Endothelial cell (in vitro differentiated cells): Measurements from ENCODE around the gene OR6S1. TPM values are rescaled to one million over a fixed set of nuclear protein-coding genes. Genes with fewer than 3 reads are reported as not detected.

Experiments
- DNase-seq: peaks from one replicate; pipeline ENCODE4 v3.0.0; 2021; ENCODE audit warnings: low spot score
- H3K27ac Mint-ChIP-seq: one replicate; pipeline ENCODE4 v1.8.0; 2021; ENCODE audit warnings: mixed read lengths, inconsistent platforms; ENCODE audit not compliant: unreplicated experiment
- H3K27me3 Mint-ChIP-seq: one replicate; pipeline ENCODE4 v1.8.0; 2021; ENCODE audit warnings: mild to moderate bottlenecking, moderate library complexity, mixed read lengths, inconsistent platforms; ENCODE audit not compliant: unreplicated experiment
- H3K36me3 Mint-ChIP-seq: one replicate; pipeline ENCODE4 v1.8.0; 2021; ENCODE audit warnings: mild to moderate bottlenecking, low read depth, mixed read lengths, inconsistent platforms; ENCODE audit not compliant: unreplicated experiment
- H3K4me1 Mint-ChIP-seq: one replicate; pipeline ENCODE4 v1.8.0; 2021; ENCODE audit warnings: mild to moderate bottlenecking, mixed read lengths, inconsistent platforms; ENCODE audit not compliant: unreplicated experiment
- H3K4me3 Mint-ChIP-seq: one replicate; pipeline ENCODE4 v1.8.0; 2021; ENCODE audit warnings: mild to moderate bottlenecking, mixed read lengths, inconsistent platforms; ENCODE audit not compliant: unreplicated experiment
- H3K9me3 Mint-ChIP-seq: one replicate; pipeline ENCODE4 v1.8.0; 2021; ENCODE audit warnings: mixed read lengths, inconsistent platforms; ENCODE audit not compliant: unreplicated experiment
- CTCF ChIP-seq: fragments of 200-600 bp; sonication (generic); IDR thresholded peaks from one replicate; pipeline ENCODE4 v1.5.0; 2021; ENCODE audit warnings: antibody characterized with exemption; ENCODE audit not compliant: unreplicated experiment
- total RNA-seq: library from RNA; stranded (reverse); fragmentation: NEBNext Ultra II Directional; extraction: Animal tissue kit (Norgen Biotek cat#: 25700); gene quantifications from one replicate; pipeline ENCODE4 v1.2.1, GENCODE V29; 2021; ENCODE audit not compliant: unreplicated experiment

OR6S1 gene
- total RNA-seq, 1 donor from 2014 or later, result not detected

- no peak overlapping the region for H3K27ac Mint-ChIP-seq
- peaks cover 12% of the 10 kb centered on the region for H3K4me1 Mint-ChIP-seq
- no peaks in the 10 kb centered on the region for H3K9me3 Mint-ChIP-seq
- H3K4me3 Mint-ChIP-seq, result no peak overlapping the region
- H3K36me3 Mint-ChIP-seq, result peaks cover 6% of the 10 kb centered on the region
- no peak for DNase-seq
- peaks cover 18% of the 10 kb centered on the region for H3K27me3 Mint-ChIP-seq
- no peak for TF ChIP-seq CTCF
Observed at GRCh38 chr14:20679907-20680306, 38.4 kb upstream of the OR6S1 start.

- no peak for TF ChIP-seq CTCF
- peaks cover 9% of the 10 kb centered on the region for H3K4me1 Mint-ChIP-seq
- peaks cover 8% of the 10 kb centered on the region for H3K27me3 Mint-ChIP-seq
- no peak for DNase-seq
- H3K27ac Mint-ChIP-seq, result no peak overlapping the region
- H3K9me3 Mint-ChIP-seq, result no peaks in the 10 kb centered on the region
- no peaks in the 10 kb centered on the region for H3K36me3 Mint-ChIP-seq
- no peak overlapping the region for H3K4me3 Mint-ChIP-seq
Observed at GRCh38 chr14:20676072-20676471, 34.6 kb upstream of the OR6S1 start.

GRCh38 chr14:20675669-20676068 lies 34.2 kb upstream of the OR6S1 start:
- Mint-ChIP-seq H3K27me3 (peaks cover 5% of the 10 kb centered on the region), H3K4me1 (peaks cover 9% of the 10 kb centered on the region), H3K9me3 (no peaks in the 10 kb centered on the region), H3K27ac (no peak overlapping the region), H3K4me3 (no peak overlapping the region), H3K36me3 (no peaks in the 10 kb centered on the region)
- TF ChIP-seq CTCF, result no peak
- no peak for DNase-seq

GRCh38 chr14:20671597-20672283 lies 30.2 kb upstream of the OR6S1 start:
- no peak for DNase-seq
- no peak for TF ChIP-seq CTCF
- Mint-ChIP-seq H3K27ac (no peak overlapping the region), H3K36me3 (no peaks in the 10 kb centered on the region), H3K4me1 (peaks cover 16% of the 10 kb centered on the region), H3K4me3 (no peak overlapping the region), H3K9me3 (no peaks in the 10 kb centered on the region), H3K27me3 (peaks cover 3% of the 10 kb centered on the region)

GRCh38 chr14:20668969-20669368 lies 27.5 kb upstream of the OR6S1 start:
- TF ChIP-seq CTCF, result no peak
- Mint-ChIP-seq H3K9me3 (no peaks in the 10 kb centered on the region), H3K27ac (no peak overlapping the region), H3K4me3 (no peak overlapping the region), H3K36me3 (no peaks in the 10 kb centered on the region), H3K27me3 (peaks cover 4% of the 10 kb centered on the region), H3K4me1 (peaks cover 7% of the 10 kb centered on the region)
- no peak for DNase-seq
